SK-N-SH (cell line): Measurements from ENCODE around the gene OR2AJ1.

Experiments used
- EZH2phosphoT487 ChIP-seq: fragments of 200-600 bp; sonication (generic); IDR thresholded peaks from 2 replicates; pipeline ENCODE4 v1.6.1; 2017; ENCODE audit warnings: low read depth, mixed run types, mild to moderate bottlenecking, antibody characterized with exemption, moderate library complexity, borderline replicate concordance
- GATA2 ChIP-seq: sonication (generic); formaldehyde crosslinking; IDR thresholded peaks from 2 replicates; pipeline ENCODE4 v1.5.0; 2020; ENCODE audit warnings: mild to moderate bottlenecking, missing genetic modification reagents
- MXI1 ChIP-seq: IDR thresholded peaks from 2 replicates; pipeline ENCODE4 v1.6.1; 2012; ENCODE audit warnings: mild to moderate bottlenecking, low read depth, low read length, improper control_type of control experiment
- NFIC ChIP-seq: IDR thresholded peaks from 2 replicates; pipeline ENCODE4 v1.4.0; 2012; ENCODE audit warnings: borderline replicate concordance
- PBX3 ChIP-seq: IDR thresholded peaks from 2 replicates; pipeline ENCODE4; 2012
- POLR2AphosphoS5 ChIP-seq: IDR thresholded peaks from 2 replicates; pipeline ENCODE4 v1.6.1; 2012; ENCODE audit warnings: low read depth, low read length
- RAD21 ChIP-seq: IDR thresholded peaks from 2 replicates; pipeline ENCODE4 v1.6.1; 2012; ENCODE audit warnings: mild to moderate bottlenecking, low read length
- RCOR1 ChIP-seq: fragments of 150-350 bp; IDR thresholded peaks from 2 replicates; pipeline ENCODE4 v1.6.1; 2017; ENCODE audit warnings: antibody characterized with exemption, low read length
- SMC3 ChIP-seq: IDR thresholded peaks from 2 replicates; pipeline ENCODE4 v1.6.1; 2012; ENCODE audit warnings: low read depth, low read length, improper control_type of control experiment
- USF2 ChIP-seq: fragments of 150-350 bp; IDR thresholded peaks from 2 replicates; pipeline ENCODE4 v1.6.1; 2017; ENCODE audit warnings: antibody characterized with exemption, low read length, low read depth, borderline replicate concordance
- YY1 ChIP-seq: IDR thresholded peaks from 2 replicates; pipeline ENCODE4 v1.4.0; 2012; ENCODE audit warnings: low read depth, mild to moderate bottlenecking
- TF ChIP-seq, protein P1 (sequence below): fragments of 200-600 bp; sonication (generic); IDR thresholded peaks from 2 replicates; pipeline ENCODE4 v1.6.1; 2017; ENCODE audit warnings: antibody characterized with exemption, mild to moderate bottlenecking, moderate library complexity
- TF ChIP-seq, protein P2 (sequence below): IDR thresholded peaks from 2 replicates; pipeline ENCODE4 v1.6.1; 2012; ENCODE audit warnings: mild to moderate bottlenecking, low read depth, low read length, moderate library complexity

DNA sequence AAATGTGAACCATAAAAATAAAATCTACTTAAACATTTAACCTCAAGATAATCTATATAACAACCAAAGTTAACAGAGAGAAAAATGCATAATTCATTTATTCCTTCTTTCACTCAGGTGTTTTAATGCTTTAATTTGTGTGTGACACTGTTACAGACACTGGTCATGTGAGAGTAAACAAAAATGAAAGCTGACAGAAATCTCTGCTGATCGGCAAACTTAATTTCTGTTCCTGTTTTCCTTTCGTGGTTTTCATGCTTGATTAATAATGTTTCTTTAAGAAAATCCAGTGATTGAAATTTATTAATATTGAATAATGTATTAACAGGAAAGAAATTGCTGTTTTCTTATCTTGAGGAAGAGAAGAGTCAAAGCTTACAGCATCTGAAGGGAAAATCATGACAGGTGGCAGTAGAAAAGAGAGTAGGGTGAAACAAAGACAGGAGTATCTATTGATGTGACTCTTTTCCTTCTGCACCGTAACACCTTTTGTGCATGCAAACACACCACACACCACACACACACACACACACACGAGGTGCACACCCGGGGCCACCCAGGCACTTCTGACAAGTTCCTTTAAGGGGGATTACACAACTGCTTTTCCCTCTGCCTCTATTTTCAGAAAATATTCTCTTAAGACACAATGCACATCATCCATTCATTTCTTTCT lies 42.0 kb downstream of the OR2AJ1 start:
- TF ChIP-seq, protein P1, sequence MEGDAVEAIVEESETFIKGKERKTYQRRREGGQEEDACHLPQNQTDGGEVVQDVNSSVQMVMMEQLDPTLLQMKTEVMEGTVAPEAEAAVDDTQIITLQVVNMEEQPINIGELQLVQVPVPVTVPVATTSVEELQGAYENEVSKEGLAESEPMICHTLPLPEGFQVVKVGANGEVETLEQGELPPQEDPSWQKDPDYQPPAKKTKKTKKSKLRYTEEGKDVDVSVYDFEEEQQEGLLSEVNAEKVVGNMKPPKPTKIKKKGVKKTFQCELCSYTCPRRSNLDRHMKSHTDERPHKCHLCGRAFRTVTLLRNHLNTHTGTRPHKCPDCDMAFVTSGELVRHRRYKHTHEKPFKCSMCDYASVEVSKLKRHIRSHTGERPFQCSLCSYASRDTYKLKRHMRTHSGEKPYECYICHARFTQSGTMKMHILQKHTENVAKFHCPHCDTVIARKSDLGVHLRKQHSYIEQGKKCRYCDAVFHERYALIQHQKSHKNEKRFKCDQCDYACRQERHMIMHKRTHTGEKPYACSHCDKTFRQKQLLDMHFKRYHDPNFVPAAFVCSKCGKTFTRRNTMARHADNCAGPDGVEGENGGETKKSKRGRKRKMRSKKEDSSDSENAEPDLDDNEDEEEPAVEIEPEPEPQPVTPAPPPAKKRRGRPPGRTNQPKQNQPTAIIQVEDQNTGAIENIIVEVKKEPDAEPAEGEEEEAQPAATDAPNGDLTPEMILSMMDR = no peak
- TF ChIP-seq POLR2AphosphoS5 = no peak
- TF ChIP-seq, protein P2, sequence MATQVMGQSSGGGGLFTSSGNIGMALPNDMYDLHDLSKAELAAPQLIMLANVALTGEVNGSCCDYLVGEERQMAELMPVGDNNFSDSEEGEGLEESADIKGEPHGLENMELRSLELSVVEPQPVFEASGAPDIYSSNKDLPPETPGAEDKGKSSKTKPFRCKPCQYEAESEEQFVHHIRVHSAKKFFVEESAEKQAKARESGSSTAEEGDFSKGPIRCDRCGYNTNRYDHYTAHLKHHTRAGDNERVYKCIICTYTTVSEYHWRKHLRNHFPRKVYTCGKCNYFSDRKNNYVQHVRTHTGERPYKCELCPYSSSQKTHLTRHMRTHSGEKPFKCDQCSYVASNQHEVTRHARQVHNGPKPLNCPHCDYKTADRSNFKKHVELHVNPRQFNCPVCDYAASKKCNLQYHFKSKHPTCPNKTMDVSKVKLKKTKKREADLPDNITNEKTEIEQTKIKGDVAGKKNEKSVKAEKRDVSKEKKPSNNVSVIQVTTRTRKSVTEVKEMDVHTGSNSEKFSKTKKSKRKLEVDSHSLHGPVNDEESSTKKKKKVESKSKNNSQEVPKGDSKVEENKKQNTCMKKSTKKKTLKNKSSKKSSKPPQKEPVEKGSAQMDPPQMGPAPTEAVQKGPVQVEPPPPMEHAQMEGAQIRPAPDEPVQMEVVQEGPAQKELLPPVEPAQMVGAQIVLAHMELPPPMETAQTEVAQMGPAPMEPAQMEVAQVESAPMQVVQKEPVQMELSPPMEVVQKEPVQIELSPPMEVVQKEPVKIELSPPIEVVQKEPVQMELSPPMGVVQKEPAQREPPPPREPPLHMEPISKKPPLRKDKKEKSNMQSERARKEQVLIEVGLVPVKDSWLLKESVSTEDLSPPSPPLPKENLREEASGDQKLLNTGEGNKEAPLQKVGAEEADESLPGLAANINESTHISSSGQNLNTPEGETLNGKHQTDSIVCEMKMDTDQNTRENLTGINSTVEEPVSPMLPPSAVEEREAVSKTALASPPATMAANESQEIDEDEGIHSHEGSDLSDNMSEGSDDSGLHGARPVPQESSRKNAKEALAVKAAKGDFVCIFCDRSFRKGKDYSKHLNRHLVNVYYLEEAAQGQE = no peak
- TF ChIP-seq USF2 = no peak
- TF ChIP-seq PBX3 = no peak
- no peak for TF ChIP-seq EZH2phosphoT487
- no peak for TF ChIP-seq NFIC
- no peak for TF ChIP-seq SMC3
- TF ChIP-seq GATA2 (CRISPR knock-in tag) = no peak
- TF ChIP-seq YY1 = no peak
- TF ChIP-seq RAD21 = no peak
- TF ChIP-seq MXI1 = no peak
- TF ChIP-seq RCOR1 = no peak
